HEK293 (cell line): ENCODE data around the gene HDHD2.

Source experiments
- CTCF ChIA-PET: fragments of 350-600 bp; formaldehyde crosslinking; extraction: SDS; loops from one replicate; lab custom pipeline; 2021; ENCODE audit warnings: antibody characterized with exemption; lab: Yijun Ruan, JAX
- POLR2A ChIA-PET: fragments of 300-600 bp; formaldehyde crosslinking; extraction: SDS; loops from one replicate; lab custom pipeline; 2020; ENCODE audit warnings: antibody characterized with exemption, inconsistent platforms; lab: Yijun Ruan, JAX
- H3K27ac ChIP-seq: fragments of 200-500 bp; sonication (Bioruptor generic); 2 replicates; pipeline ENCODE4 v1.5.1; 2014; ENCODE audit warnings: low read depth, low read length, control low read depth, inconsistent platforms; ENCODE audit errors: extremely low read depth
- H3K36me3 ChIP-seq, 2 experiments: fragments of 200-500 bp in 1 of 2; sonication (Bioruptor generic) in 1 of 2; 1 replicate in 1 of 2; 2 replicates in 1 of 2; pipeline ENCODE4 v1.5.1; 2014 to 2017; ENCODE audit warnings: inconsistent platforms in 2 of 2, low read length in 2 of 2; ENCODE audit not compliant: control insufficient read depth in 2 of 2, insufficient read depth in 1 of 2
- H3K4me1 ChIP-seq: fragments of 200-500 bp; sonication (Bioruptor generic); 2 replicates; pipeline ENCODE4 v1.5.1; 2014; ENCODE audit warnings: mild to moderate bottlenecking, low read length, inconsistent platforms; ENCODE audit not compliant: control insufficient read depth, insufficient read depth
- H3K4me3 ChIP-seq: 2 replicates; pipeline ENCODE4 v1.5.1; 2011; ENCODE audit warnings: low read depth, mild to moderate bottlenecking, control low read depth, low read length, moderate library complexity
- H3K9me3 ChIP-seq: fragments of 200-500 bp; sonication (Bioruptor generic); 2 replicates; pipeline ENCODE4 v1.5.1; 2014; ENCODE audit warnings: low read depth, low read length, inconsistent platforms; ENCODE audit not compliant: control insufficient read depth, insufficient read depth
- GLIS1 ChIP-seq: fragments of 450-650 bp; formaldehyde crosslinking; IDR thresholded peaks from 2 replicates; pipeline ENCODE4 v1.5.1; 2016; ENCODE audit warnings: missing biosample characterization, missing genetic modification characterization
- KLF1 ChIP-seq: fragments of 450-650 bp; formaldehyde crosslinking; IDR thresholded peaks from 2 replicates; pipeline ENCODE4 v1.5.1; 2016; ENCODE audit warnings: missing biosample characterization, missing genetic modification characterization
- KLF9 ChIP-seq: fragments of 450-650 bp; formaldehyde crosslinking; IDR thresholded peaks from 2 replicates; pipeline ENCODE4 v1.5.1; 2016; ENCODE audit warnings: missing biosample characterization, missing genetic modification characterization, low read depth
- OVOL3 ChIP-seq: fragments of 450-650 bp; formaldehyde crosslinking; IDR thresholded peaks from 2 replicates; pipeline ENCODE4 v1.5.1; 2016; ENCODE audit warnings: missing biosample characterization, missing genetic modification characterization
- PRDM1 ChIP-seq: fragments of 450-650 bp; formaldehyde crosslinking; IDR thresholded peaks from 2 replicates; pipeline ENCODE4; 2016; ENCODE audit warnings: missing biosample characterization, missing genetic modification characterization
- RBAK ChIP-seq: fragments of 450-650 bp; formaldehyde crosslinking; IDR thresholded peaks from 2 replicates; pipeline ENCODE4 v1.5.1; 2016; ENCODE audit warnings: missing biosample characterization, missing genetic modification characterization
- SCRT2 ChIP-seq: fragments of 450-650 bp; formaldehyde crosslinking; IDR thresholded peaks from 2 replicates; pipeline ENCODE4 v1.5.1; 2016; ENCODE audit warnings: missing biosample characterization, missing genetic modification characterization
- WT1 ChIP-seq: fragments of 450-650 bp; formaldehyde crosslinking; IDR thresholded peaks from 2 replicates; pipeline ENCODE4 v1.5.1; 2016; ENCODE audit warnings: missing biosample characterization, missing genetic modification characterization
- ZFP37 ChIP-seq: fragments of 450-650 bp; formaldehyde crosslinking; IDR thresholded peaks from 2 replicates; pipeline ENCODE4 v1.5.1; 2016; ENCODE audit warnings: missing biosample characterization, missing genetic modification characterization
- ZNF366 ChIP-seq: fragments of 450-650 bp; formaldehyde crosslinking; conservative IDR thresholded peaks from 2 replicates; pipeline ENCODE4 v1.5.1; 2016; ENCODE audit warnings: missing biosample characterization, missing genetic modification characterization
- ZNF416 ChIP-seq: fragments of 450-650 bp; formaldehyde crosslinking; IDR thresholded peaks from 2 replicates; pipeline ENCODE4 v1.5.1; 2016; ENCODE audit warnings: missing biosample characterization, missing genetic modification characterization
- ZNF624 ChIP-seq: fragments of 450-650 bp; formaldehyde crosslinking; IDR thresholded peaks from 2 replicates; pipeline ENCODE4 v1.5.1; 2017; ENCODE audit warnings: missing biosample characterization, missing genetic modification characterization
- ZNF629 ChIP-seq: fragments of 450-650 bp; formaldehyde crosslinking; IDR thresholded peaks from 2 replicates; pipeline ENCODE4 v1.5.1; 2017; ENCODE audit warnings: missing biosample characterization, missing genetic modification characterization
- TF ChIP-seq, protein P1 (sequence below): fragments of 450-650 bp; formaldehyde crosslinking; IDR thresholded peaks from 2 replicates; pipeline ENCODE4 v1.5.1; 2016; ENCODE audit warnings: missing biosample characterization, missing genetic modification characterization

Gene HDHD2

DNA sequence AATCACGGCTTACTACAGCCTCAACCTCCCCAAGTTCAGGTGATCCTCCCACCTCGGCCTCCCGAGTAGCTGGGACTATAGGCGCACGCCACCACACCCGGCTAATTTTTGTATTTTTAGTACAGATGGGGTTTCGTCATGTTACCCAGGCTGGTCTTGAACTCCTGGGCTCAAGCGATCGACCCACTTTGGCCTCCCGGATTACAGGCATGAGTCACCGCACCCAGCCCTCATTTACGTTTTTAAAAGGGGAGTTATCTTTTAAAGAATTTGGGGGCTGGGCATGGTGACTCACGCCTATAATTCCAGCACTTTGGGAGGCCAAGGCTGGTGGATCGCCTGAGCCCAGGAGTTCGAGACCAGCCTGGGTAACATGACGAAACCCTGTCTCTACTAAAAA lies 8.1 kb upstream of the HDHD2 start (continued):
- peak; percentile 42; the same call in 1 of the 2 replicates for TF ChIP-seq ZFP37 (tag by site-specific recombination)
- peak; percentile 49; the same call in 1 of the 2 replicates for TF ChIP-seq KLF1 (tag by site-specific recombination)
- peak; percentile 19; the same call in 1 of the 2 replicates for TF ChIP-seq KLF9
- TF ChIP-seq GLIS1 (tag by site-specific recombination) = peak; percentile 74

DNA sequence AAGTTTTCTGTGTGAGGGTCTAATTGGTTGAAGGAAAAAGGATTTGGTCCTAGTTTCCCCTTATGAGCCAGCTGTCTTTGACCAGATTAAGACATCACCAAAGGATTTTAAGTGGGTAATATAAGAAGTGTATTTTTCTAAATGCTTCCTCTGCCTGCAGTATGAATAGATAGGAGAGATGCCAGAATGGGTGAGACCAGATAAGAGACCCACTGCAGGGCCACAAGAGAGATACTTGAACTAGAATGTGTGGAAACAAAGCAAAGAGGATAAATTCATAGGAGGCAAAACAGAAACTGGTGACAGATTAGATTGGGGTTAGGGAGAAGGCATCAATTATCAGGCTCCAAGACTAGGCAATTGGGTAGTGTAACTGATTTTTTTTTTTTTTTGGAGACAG lies 1.1 kb upstream of the HDHD2 start:
- H3K27ac ChIP-seq = 0 out of 2 replicates have a peak overlapping the region, but pooled peaks have one; percentile 62

DNA sequence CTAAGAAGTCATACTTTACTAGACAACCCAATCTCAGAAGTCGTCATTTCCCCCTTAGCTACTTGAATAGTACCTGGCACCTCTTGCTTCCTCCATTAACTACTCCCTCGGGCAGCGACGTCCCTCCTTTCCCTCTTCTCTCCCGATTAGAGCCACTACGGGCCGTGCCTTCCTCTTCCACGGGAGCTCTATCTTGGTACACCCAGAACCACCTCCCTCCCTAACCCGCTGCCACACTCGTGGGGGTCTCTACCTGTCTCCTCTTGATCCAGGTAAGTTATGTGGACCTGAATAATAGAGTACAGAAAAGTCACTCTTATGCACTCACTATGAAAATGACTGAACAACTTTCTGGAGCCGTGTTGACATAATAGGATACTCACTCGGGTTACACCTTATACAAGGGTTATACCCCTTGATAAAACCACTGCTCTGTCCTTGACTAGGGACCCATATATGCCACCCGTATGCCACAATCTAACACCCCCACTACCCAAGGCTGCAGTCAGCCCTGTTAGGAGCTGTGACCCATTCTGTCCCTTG lies 595 bp upstream of the HDHD2 start:
- Histone ChIP-seq H3K27ac (peak overlapping the region; percentile 62), H3K4me1 (peaks cover 9% of the 10 kb centered on the region), H3K4me3 (peak overlapping the region; percentile 75), H3K36me3 (peaks cover 7 to 19% of the 10 kb centered on the region in 2 experiments)
- POLR2A ChIA-PET = interaction anchor here (0.6 to 2.4 kb wide), 14 partner anchors 8 to 737 kb away, joined by 3 to 14 read pairs (median 9); no protein-coding TSS in a partner anchor
- peak; percentile 20; the same call in 1 of the 2 replicates for TF ChIP-seq ZNF366 (tag by site-specific recombination)
- no peak for TF ChIP-seq ZNF629 (tag by site-specific recombination)
- peak; percentile 32; the same call in 1 of the 2 replicates for TF ChIP-seq PRDM1 (tag by site-specific recombination)
- 0 out of 2 replicates have a peak, but pooled peaks have one; percentile 5 for TF ChIP-seq WT1 (tag by site-specific recombination)
- TF ChIP-seq OVOL3 (tag by site-specific recombination) = no peak
- TF ChIP-seq ZNF416 (tag by site-specific recombination) = no peak
- TF ChIP-seq, all 188 proteins: peak for 3
- H3K9me3 ChIP-seq = no peaks in the 10 kb centered on the region
- CTCF ChIA-PET = interaction anchor here (0.7 to 1.5 kb wide), 4 partner anchors 17 to 1105 kb away, joined by 3 to 5 read pairs (median 3); no protein-coding TSS in a partner anchor

More for the DNA sequence above, 1.1 kb upstream of the HDHD2 start:
- Histone ChIP-seq H3K4me3 (no peak overlapping the region), H3K36me3 (peaks cover 5 to 19% of the 10 kb centered on the region in 2 experiments)
- POLR2A ChIA-PET = interaction anchor here (0.6 to 2.4 kb wide), 8 partner anchors 12 to 95 kb away, joined by 3 to 13 read pairs (median 9); no protein-coding TSS in a partner anchor
- CTCF ChIA-PET = interaction anchor here (0.7 to 1.5 kb wide), 3 partner anchors 16 to 846 kb away, joined by 3 to 5 read pairs (median 3); no protein-coding TSS in a partner anchor
- TF ChIP-seq, protein P1, sequence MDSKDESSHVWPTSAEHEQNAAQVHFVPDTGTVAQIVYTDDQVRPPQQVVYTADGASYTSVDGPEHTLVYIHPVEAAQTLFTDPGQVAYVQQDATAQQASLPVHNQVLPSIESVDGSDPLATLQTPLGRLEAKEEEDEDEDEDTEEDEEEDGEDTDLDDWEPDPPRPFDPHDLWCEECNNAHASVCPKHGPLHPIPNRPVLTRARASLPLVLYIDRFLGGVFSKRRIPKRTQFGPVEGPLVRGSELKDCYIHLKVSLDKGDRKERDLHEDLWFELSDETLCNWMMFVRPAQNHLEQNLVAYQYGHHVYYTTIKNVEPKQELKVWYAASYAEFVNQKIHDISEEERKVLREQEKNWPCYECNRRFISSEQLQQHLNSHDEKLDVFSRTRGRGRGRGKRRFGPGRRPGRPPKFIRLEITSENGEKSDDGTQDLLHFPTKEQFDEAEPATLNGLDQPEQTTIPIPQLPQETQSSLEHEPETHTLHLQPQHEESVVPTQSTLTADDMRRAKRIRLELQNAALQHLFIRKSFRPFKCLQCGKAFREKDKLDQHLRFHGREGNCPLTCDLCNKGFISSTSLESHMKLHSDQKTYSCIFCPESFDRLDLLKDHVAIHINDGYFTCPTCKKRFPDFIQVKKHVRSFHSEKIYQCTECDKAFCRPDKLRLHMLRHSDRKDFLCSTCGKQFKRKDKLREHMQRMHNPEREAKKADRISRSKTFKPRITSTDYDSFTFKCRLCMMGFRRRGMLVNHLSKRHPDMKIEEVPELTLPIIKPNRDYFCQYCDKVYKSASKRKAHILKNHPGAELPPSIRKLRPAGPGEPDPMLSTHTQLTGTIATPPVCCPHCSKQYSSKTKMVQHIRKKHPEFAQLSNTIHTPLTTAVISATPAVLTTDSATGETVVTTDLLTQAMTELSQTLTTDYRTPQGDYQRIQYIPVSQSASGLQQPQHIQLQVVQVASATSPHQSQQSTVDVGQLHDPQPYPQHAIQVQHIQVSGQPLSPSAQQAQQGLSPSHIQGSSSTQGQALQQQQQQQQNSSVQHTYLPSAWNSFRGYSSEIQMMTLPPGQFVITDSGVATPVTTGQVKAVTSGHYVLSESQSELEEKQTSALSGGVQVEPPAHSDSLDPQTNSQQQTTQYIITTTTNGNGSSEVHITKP (tag by site-specific recombination) = peak; percentile 37; the same call in 1 of the 2 replicates
- TF ChIP-seq RBAK (tag by site-specific recombination) = no peak
- TF ChIP-seq, all 188 proteins: peak for 1
- H3K4me1 ChIP-seq = peaks cover 9% of the 10 kb centered on the region
- no peaks in the 10 kb centered on the region for H3K9me3 ChIP-seq

DNA sequence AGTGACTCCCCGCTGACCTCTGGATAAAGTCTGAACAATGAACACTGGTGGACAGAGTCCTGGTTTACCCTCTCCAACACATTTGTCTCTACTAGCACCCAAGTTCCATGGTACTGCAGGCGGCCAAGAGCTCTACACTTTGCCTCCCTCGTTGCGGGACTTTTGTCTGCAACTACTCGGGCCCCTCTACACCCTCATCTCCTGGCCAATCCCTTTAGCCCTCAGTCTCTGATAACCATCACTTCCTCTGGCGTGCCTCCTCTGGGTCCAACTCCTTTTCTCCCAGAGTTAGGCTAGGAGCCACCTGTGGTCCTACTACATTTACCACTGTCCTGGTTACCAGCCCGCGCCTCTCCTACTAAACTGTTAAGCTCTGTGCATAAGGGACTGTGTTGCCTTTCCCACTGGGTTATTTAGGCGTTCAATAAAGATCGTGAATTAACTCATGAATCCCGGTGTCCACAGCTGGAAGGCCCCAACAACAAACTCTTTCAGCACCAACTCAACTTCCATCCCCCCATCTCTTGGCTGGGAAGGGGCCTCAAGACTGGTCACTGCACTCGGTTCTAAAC lies 757 bp downstream of the HDHD2 start:
- Histone ChIP-seq H3K36me3 (peaks cover 8 to 11% of the 10 kb centered on the region in 2 experiments), H3K4me3 (peak overlapping the region; percentile 75), H3K27ac (peak overlapping the region; percentile 62), H3K9me3 (no peaks in the 10 kb centered on the region)
- ChIA-PET CTCF (interaction anchor here (0.6 kb wide), 2 partner anchors 49 to 874 kb away, joined by 3 read pairs; no protein-coding TSS in a partner anchor), POLR2A (interaction anchor here (0.6 to 2.4 kb wide), 20 partner anchors 8 to 232 kb away, joined by 3 to 14 read pairs (median 6); partner anchors contain the start of genes KATNAL2 and PIAS2)
- no peak for TF ChIP-seq ZNF624 (tag by site-specific recombination)
- TF ChIP-seq SCRT2 (tag by site-specific recombination) = peak; percentile 35; the same call in 1 of the 2 replicates
- TF ChIP-seq, all 188 proteins: peak for 1
- peaks cover 9% of the 10 kb centered on the region for H3K4me1 ChIP-seq
